Smooth muscle cell (in vitro differentiated cells): ENCODE results near the gene EYS. TPM values are rescaled to one million over a fixed set of nuclear protein-coding genes. Genes with fewer than 3 reads are reported as not detected.

ENCODE experiments used
- DNase-seq: peaks from one replicate; lab custom pipeline; 2025; ENCODE audit not compliant: unreplicated experiment; lab: John Stamatoyannopoulos, UW
- H2AFZ ChIP-seq: fragments of 200-600 bp; sonication (generic); 2 replicates; pipeline ENCODE4 v1.6.0; 2016; ENCODE audit warnings: antibody characterized with exemption, low read depth, mild to moderate bottlenecking
- H3F3A ChIP-seq: fragments of 200-600 bp; sonication (generic); 2 replicates; pipeline ENCODE4 v1.6.0; 2017; ENCODE audit warnings: antibody characterized with exemption, low read depth
- H3K27ac ChIP-seq: fragments of 200-600 bp; sonication (generic); 2 replicates; pipeline ENCODE4 v1.5.1; 2016; ENCODE audit warnings: low read depth, mild to moderate bottlenecking
- H3K27me3 ChIP-seq: fragments of 200-600 bp; sonication (generic); 2 replicates; pipeline ENCODE4 v1.6.1; 2016; ENCODE audit warnings: low read depth, mild to moderate bottlenecking
- H3K36me3 ChIP-seq: fragments of 200-600 bp; sonication (generic); 2 replicates; pipeline ENCODE4 v1.5.1; 2016; ENCODE audit warnings: low read depth
- H3K4me1 ChIP-seq: fragments of 200-600 bp; sonication (generic); 2 replicates; pipeline ENCODE4 v1.5.1; 2016; ENCODE audit warnings: low read depth
- H3K4me2 ChIP-seq: fragments of 200-600 bp; sonication (generic); 2 replicates; pipeline ENCODE4 v1.6.0; 2016; ENCODE audit warnings: mild to moderate bottlenecking
- H3K4me3 ChIP-seq: fragments of 200-600 bp; sonication (generic); 2 replicates; pipeline ENCODE4 v1.5.1; 2016; ENCODE audit warnings: mild to moderate bottlenecking
- H3K79me2 ChIP-seq: fragments of 200-600 bp; sonication (generic); 2 replicates; pipeline ENCODE4 v1.6.0; 2016; ENCODE audit warnings: low read depth, mild to moderate bottlenecking
- H3K9ac ChIP-seq: fragments of 200-600 bp; sonication (generic); 2 replicates; pipeline ENCODE4 v1.6.0; 2016; ENCODE audit warnings: low read depth
- H3K9me3 ChIP-seq: fragments of 200-600 bp; sonication (generic); replicated peaks from 2 replicates; pipeline ENCODE4 v1.5.1; 2016; ENCODE audit warnings: low read depth
- H4K20me1 ChIP-seq: fragments of 200-600 bp; sonication (generic); 2 replicates; pipeline ENCODE4 v1.6.0; 2016; ENCODE audit warnings: low read depth
- CTCF ChIP-seq: fragments of 200-600 bp; sonication (generic); IDR thresholded peaks from 2 replicates; pipeline ENCODE4 v1.5.1; 2017; ENCODE audit warnings: borderline replicate concordance, mild to moderate bottlenecking, antibody characterized with exemption; ENCODE audit not compliant: insufficient read depth, poor library complexity, severe bottlenecking
- WGBS: methylation state at CpG from one replicate; pipeline ENCODE4 v1.1.7; 2016; ENCODE audit warnings: low lambda C conversion rate; 5-methylcytosine and 5-hydroxymethylcytosine counted together
- polyA plus RNA-seq: library from polyadenylated mRNA; unstranded; fragments of >200 nt; fragmentation: Nextera tagmentation; extraction: Ambion mirVana; gene quantifications from 2 replicates; pipeline ENCODE4 v1.2.1, GENCODE V29; 2016
- total RNA-seq: library from RNA; depleted of rRNA; stranded (reverse); fragments of >200 nt; gene quantifications from 2 replicates; pipeline ENCODE4 v1.2.3, GENCODE V29; 2014

Gene EYS
- total and polyA plus RNA-seq, 2 experiments from 2014 or later, result 0.07 to 0.18 TPM

GRCh38 chr6:65262241-65262640 is 444.8 kb downstream of the EYS start:
- Histone ChIP-seq H3K9ac (no peak overlapping the region), H3K36me3 (no peaks in the 10 kb centered on the region), H3K27me3 (no peaks in the 10 kb centered on the region), H3K4me1 (no peaks in the 10 kb centered on the region), H2AFZ (no peak overlapping the region), H3K27ac (no peak overlapping the region), H3K4me2 (no peak overlapping the region), H3K9me3 (no peaks in the 10 kb centered on the region), H3K79me2 (no peaks in the 10 kb centered on the region), H3K4me3 (no peak overlapping the region), H3F3A (no peaks in the 10 kb centered on the region), H4K20me1 (no peaks in the 10 kb centered on the region)
- no peak for DNase-seq
- WGBS, result 89% methylated on average over 3 of the region's 3 CpGs
- no peak for TF ChIP-seq CTCF

GRCh38 chr6:65259982-65260381 is 447.0 kb downstream of the EYS start:
- H3K36me3 ChIP-seq, result no peaks in the 10 kb centered on the region
- DNase-seq, result no peak
- H4K20me1 ChIP-seq, result no peaks in the 10 kb centered on the region
- TF ChIP-seq CTCF, result no peak
- H3K9ac ChIP-seq, result no peak overlapping the region
- H3F3A ChIP-seq, result no peaks in the 10 kb centered on the region
- H3K4me2 ChIP-seq, result no peak overlapping the region
- no peaks in the 10 kb centered on the region for H3K27me3 ChIP-seq
- no peaks in the 10 kb centered on the region for H3K9me3 ChIP-seq
- WGBS, result 83% methylated on average over 5 of the region's 5 CpGs
- no peak overlapping the region for H3K4me3 ChIP-seq
- H3K4me1 ChIP-seq, result no peaks in the 10 kb centered on the region
- H2AFZ ChIP-seq, result no peak overlapping the region
- no peak overlapping the region for H3K27ac ChIP-seq
- no peaks in the 10 kb centered on the region for H3K79me2 ChIP-seq

DNA sequence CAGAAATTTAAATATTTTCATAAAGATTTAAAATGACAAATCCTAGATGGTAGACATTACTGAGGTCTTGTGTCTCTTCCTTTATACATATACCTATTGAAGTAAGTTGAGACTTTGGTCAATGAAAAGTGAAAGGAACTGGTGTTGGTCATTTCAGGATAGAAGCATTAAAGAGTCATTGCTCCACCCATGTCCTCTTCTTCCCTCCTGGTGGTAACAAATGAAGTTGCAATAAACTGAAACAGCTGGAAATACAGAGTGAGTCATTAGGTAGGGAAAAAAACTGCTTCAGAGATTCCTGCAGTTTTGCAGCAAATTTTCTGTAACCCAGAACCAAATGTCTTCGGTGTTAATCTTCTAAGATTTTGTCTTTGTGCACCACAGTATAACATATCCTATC is 448.0 kb downstream of the EYS start:
- H3K4me2 ChIP-seq, result no peak overlapping the region
- H3K36me3 ChIP-seq, result no peaks in the 10 kb centered on the region
- H3K4me1 ChIP-seq, result no peaks in the 10 kb centered on the region
- H3F3A ChIP-seq, result no peaks in the 10 kb centered on the region
- H2AFZ ChIP-seq, result peak overlapping the region; percentile 51
- H3K9me3 ChIP-seq, result no peaks in the 10 kb centered on the region
- TF ChIP-seq CTCF, result peak; percentile 41
- H3K9ac ChIP-seq, result no peak overlapping the region
- H3K27me3 ChIP-seq, result no peaks in the 10 kb centered on the region
- no peaks in the 10 kb centered on the region for H3K79me2 ChIP-seq
- no peak overlapping the region for H3K4me3 ChIP-seq
- no peak overlapping the region for H3K27ac ChIP-seq
- 76% methylated on average over 1 of the region's 1 CpG for WGBS
- H4K20me1 ChIP-seq, result no peaks in the 10 kb centered on the region
- DNase-seq, result no peak

GRCh38 chr6:65253041-65253440 is 454.0 kb downstream of the EYS start:
- no peak for DNase-seq
- Histone ChIP-seq H3F3A (no peaks in the 10 kb centered on the region), H3K36me3 (no peaks in the 10 kb centered on the region), H3K27ac (no peak overlapping the region), H2AFZ (no peak overlapping the region), H3K4me2 (no peak overlapping the region), H3K4me3 (no peak overlapping the region), H3K4me1 (no peaks in the 10 kb centered on the region), H3K9me3 (no peaks in the 10 kb centered on the region), H3K9ac (no peak overlapping the region), H4K20me1 (no peaks in the 10 kb centered on the region), H3K79me2 (no peaks in the 10 kb centered on the region), H3K27me3 (no peaks in the 10 kb centered on the region)
- TF ChIP-seq CTCF, result no peak
- 84% methylated on average over 1 of the region's 1 CpG for whole genome bisulfite sequencing
